Measurements from ENCODE around the gene SLCO2A1.

SLCO2A1 gene

GRCh38 chr3:133933097-133934024 lies 96.4 kb downstream of the SLCO2A1 start:
- no peak for DNase-seq (ENCODE audit: low read depth in 2 of 2)

GRCh38 chr3:133932009-133932408 lies 97.7 kb downstream of the SLCO2A1 start:
- no peak for DNase-seq (ENCODE audit: low read depth in 2 of 2)

- DNase-seq (ENCODE audit: low read depth in 2 of 2) = no peak
These were observed 98.6 kb downstream of the SLCO2A1 start for GRCh38 chr3:133931084-133931483.

DNA sequence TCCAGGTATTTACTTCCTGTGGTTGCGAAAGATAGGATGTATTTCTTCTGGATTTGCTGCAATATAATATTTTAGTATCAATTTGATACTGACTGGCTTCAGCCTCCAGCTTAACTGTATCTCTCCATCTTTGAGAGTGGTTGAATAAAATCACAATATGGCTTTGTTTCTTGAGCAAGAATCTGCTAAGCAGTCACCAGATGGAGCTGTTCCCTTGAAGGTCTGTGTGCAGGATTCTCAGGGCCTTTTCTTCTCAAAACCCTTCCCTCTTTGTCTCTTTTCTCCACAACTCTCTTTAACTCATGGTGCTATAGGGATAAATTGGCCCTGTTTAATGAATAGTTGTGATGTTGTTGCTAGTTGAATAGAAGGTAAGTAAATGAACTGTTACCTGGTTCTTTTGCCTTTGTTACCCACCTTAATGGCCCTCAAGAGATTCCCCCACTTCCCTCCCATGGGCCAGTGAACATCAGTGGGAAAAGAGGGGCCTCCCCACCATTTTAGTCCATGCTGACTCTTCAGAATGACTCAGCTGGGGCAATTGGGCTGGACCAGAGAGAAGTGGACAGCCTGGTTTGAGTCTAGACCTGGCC lies 99.3 kb downstream of the SLCO2A1 start:
- DNase-seq (ENCODE audit: low read depth in 2 of 2) = no peak

GRCh38 chr3:133928903-133929607 lies 100.7 kb downstream of the SLCO2A1 start:
- no peak for DNase-seq (ENCODE audit: low read depth in 2 of 2)

- no peak for DNase-seq (ENCODE audit: low read depth in 2 of 2)
These were observed 101.4 kb downstream of the SLCO2A1 start for GRCh38 chr3:133928136-133928893.

DNA sequence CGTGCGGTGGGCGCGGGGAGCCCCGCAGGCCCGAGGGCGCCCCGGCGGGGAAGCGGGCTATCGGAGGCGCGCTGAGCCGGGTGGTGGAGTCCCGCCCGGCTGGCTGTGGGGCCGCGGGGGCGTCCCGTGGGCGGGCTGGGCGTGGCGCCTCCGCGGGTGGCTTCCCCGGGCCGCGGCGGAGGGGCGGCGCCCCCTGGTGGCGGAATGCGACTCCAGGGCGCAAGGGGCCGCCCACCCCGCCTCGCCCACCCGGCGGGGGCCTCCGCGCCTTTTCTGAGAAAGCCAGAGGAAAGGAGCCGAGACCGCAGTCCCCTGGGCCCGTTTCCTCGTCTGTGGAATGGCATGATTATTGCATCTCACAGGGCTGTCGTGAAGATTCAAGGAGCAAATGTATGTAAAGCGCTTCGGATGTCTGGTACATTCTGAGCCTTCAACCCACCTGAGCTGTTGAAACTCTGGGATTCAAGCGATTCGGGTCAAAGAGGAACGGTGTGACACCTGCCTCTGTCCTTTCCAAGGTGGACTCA lies 102.1 kb downstream of the SLCO2A1 start:
- DNase-seq (ENCODE audit: low read depth in 2 of 2) = peak; percentile 58 to 74

- DNase-seq (ENCODE audit: low read depth in 2 of 2) = no peak
These were observed 102.8 kb downstream of the SLCO2A1 start for GRCh38 chr3:133926736-133927539.

DNA sequence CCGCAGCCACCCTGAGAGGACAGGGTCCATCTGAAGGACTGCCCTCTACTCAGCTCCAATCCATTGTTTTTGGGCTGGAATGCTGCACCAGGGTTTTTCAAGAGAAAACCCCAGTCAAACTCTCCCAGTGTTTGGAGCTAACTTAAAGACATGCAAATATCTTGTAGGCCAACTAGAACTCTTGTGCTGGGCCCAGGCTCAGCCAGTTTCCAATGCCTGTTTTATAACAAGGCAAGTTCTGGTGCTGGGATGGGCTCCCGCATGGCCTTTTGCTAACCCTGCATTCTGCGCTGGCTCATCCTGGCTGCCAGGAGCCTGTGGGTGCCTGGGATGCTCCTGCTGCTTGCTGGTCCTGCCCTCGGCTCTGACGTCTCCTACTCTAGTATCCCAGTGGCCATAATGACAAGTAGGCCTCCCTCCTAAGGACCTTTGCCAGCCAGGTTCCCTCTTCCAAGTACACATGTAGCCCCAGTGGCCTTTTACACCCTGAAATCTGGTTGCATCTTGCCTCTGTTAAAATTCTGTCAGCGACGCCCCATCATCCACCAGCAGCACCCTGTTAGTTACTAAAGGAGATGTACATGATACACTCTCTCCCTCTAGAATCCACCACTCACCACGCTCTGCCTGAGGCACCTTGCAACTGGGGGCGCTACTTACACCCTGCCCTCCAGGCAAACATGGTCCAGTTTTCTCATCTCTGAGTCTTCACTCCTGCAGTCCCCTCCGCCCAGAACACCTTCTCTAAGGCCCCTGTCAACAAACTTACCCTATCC lies 103.6 kb downstream of the SLCO2A1 start:
- no peak for DNase-seq (ENCODE audit: low read depth in 2 of 2)

GRCh38 chr3:133924041-133924440 lies 105.7 kb downstream of the SLCO2A1 start:
- DNase-seq (ENCODE audit: low read depth in 2 of 2) = no peak

DNA sequence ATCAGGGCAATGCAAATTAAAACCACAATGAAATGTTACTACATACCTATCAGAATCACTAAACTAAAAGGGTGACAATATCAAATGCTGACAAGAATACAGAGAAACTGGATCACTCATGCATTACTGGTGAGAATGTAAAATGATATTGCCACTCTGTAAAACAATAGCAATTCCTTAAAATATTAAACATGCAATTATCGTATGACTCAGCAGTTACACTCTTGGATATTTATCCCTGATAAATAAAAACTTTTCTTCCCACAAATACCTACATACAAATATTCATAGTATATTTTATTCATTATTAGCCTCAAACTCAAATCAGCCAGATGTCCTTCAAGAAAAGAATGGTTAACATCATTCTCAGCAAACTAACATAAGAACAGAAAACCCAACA lies 108.1 kb downstream of the SLCO2A1 start:
- DNase-seq (ENCODE audit: low read depth in 2 of 2) = no peak

- no peak for DNase-seq (ENCODE audit: low read depth in 2 of 2)
These were observed 112.6 kb downstream of the SLCO2A1 start for GRCh38 chr3:133917144-133917543.

GRCh38 chr3:133915685-133916658 lies 113.8 kb downstream of the SLCO2A1 start:
- DNase-seq (ENCODE audit: low read depth in 2 of 2) = no peak

DNA sequence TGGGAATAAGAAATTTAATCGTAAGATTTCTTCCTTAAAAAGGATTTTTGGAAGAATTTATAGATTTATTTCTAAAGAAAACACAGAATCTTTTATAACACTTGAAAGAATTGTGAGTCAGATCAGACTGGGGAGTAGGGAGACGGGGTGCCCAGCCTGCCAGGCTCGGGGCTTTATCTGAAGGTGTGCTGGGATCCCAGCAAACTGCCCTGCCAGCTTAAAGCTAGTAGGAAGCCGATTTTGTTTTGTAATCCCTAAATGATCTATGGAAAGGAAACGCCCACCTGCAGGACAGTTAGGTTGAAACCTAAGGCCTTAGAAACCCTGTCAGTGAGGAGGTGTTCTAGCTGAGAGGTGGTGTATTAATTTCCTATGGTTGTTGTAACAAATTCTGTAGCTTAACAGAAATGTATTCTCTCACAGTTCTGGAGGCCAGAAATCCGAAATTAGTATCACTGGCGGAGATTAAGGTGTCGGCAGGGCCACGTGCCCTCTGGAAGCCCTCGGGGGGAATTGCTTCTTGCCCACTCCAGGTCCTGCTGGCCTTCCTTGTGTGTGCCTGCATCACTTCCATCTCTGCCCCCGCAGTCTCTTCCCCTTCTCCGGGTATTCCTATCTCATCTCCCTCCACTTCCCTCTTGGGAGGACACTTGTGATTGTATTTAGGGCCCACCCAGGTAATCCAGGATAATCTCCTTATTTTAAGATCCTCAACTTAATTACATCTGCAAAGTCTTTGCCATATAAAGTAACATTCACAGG lies 114.7 kb downstream of the SLCO2A1 start:
- no peak for DNase-seq (ENCODE audit: low read depth in 2 of 2)

DNA sequence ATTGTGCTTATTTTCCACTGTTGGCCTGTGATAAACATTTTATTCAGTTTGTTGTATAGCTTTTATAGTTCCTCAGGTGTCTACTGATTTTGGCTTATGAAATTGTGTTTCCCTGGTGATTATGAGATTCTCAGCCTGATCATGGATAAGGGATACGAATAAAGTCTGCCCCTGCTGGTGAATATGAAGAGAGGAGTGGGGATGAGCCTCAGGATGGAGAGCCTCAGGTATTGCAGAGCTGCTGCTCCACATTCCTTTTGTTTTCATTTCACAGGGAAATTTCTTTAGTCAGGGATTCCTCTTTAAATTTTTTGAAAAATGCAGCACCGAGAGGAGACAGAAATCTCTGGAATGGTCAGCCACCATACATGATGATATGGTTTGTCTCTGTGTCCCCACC lies 119.3 kb downstream of the SLCO2A1 start:
- no peak for DNase-seq (ENCODE audit: low read depth in 2 of 2)

GRCh38 chr3:133905376-133905775 lies 124.3 kb downstream of the SLCO2A1 start:
- DNase-seq (ENCODE audit: low read depth in 2 of 2) = no peak

DNA sequence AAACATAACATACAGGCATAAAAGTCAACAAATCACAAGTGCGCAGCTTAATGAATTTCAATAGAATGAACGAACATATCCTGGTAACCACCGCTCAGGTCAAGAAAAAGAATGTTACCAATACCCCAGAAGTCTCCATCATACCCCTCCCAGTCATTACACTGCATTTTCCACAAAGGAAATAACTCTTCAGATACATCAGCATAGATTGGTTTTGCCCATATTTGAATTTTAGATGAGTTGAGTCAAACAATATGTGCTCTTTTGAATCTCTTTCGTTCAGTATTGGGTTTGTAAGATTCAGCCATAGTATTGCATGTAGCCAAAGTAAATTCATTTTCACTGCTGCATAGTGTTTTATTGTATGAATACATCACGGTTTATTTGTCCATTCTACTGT lies 127.9 kb downstream of the SLCO2A1 start:
- DNase-seq (ENCODE audit: low read depth in 2 of 2) = no peak

DNA sequence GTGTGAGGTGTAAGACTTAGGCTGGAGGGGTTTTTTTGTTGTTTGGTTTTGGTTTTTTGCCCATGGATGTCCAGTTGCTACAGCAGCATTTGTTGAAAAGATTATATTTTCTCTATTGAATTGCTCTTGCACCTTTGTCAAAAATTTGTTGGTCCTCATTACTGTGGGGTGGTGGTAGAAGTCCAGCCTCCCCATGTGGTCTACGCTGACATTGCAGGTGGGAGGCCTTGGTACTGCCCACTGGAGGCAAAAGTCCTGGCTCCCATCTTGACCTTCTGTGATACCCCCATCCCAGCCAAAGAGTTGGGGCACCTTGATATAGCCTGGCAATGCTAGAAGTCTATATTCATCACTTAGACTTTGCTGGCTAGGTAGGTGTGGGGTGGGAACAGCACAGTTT lies 128.6 kb downstream of the SLCO2A1 start:
- no peak for DNase-seq (ENCODE audit: low read depth in 2 of 2)
